Ishikawa (cell line): ENCODE measurements around the gene PTN.

Source experiments
- CEBPB ChIP-seq: IDR thresholded peaks from 2 replicates; pipeline ENCODE4 v1.6.1; 2012
- CREB1 ChIP-seq: IDR thresholded peaks from 2 replicates; pipeline ENCODE4 v1.6.1; 2012; ENCODE audit warnings: low read depth
- EGR1 ChIP-seq: IDR thresholded peaks from 2 replicates; pipeline ENCODE4 v1.6.1; 2012
- EP300 ChIP-seq: IDR thresholded peaks from 2 replicates; pipeline ENCODE4 v1.6.1; 2012; ENCODE audit warnings: borderline replicate concordance
- FOXM1 ChIP-seq: IDR thresholded peaks from 2 replicates; pipeline ENCODE4 v1.6.1; 2012; ENCODE audit warnings: low read depth, borderline replicate concordance
- MAX ChIP-seq: IDR thresholded peaks from 2 replicates; pipeline ENCODE4 v1.6.1; 2012
- NFIC ChIP-seq: IDR thresholded peaks from 2 replicates; pipeline ENCODE4 v1.6.1; 2012
- RAD21 ChIP-seq: IDR thresholded peaks from 2 replicates; pipeline ENCODE4 v1.6.1; 2012; ENCODE audit warnings: low read depth
- REST ChIP-seq: IDR thresholded peaks from 2 replicates; pipeline ENCODE4 v1.6.1; 2012; ENCODE audit warnings: low read depth, mild to moderate bottlenecking
- TAF1 ChIP-seq: IDR thresholded peaks from 2 replicates; pipeline ENCODE4 v1.6.1; 2012; ENCODE audit warnings: low read depth, mild to moderate bottlenecking
- TCF12 ChIP-seq: IDR thresholded peaks from 2 replicates; pipeline ENCODE4 v1.6.1; 2012; ENCODE audit warnings: low read depth
- TEAD4 ChIP-seq: IDR thresholded peaks from 2 replicates; pipeline ENCODE4 v1.6.1; 2012
- USF1 ChIP-seq: IDR thresholded peaks from 2 replicates; pipeline ENCODE4 v1.6.1; 2012
- YY1 ChIP-seq: IDR thresholded peaks from 2 replicates; pipeline ENCODE4 v1.6.1; 2012; ENCODE audit warnings: low read depth
- ZBTB7A ChIP-seq: IDR thresholded peaks from 2 replicates; pipeline ENCODE4 v1.6.1; 2012; ENCODE audit warnings: low read depth

PTN gene

GRCh38 chr7:137360087-137360679 is 16.6 kb upstream of the PTN start:
- TF ChIP-seq EGR1 (no peak), USF1 (no peak), TEAD4 (no peak), ZBTB7A (no peak), EP300 (no peak), CREB1 (no peak), TAF1 (no peak), TCF12 (no peak), FOXM1 (no peak)

GRCh38 chr7:137354961-137355360 is 11.4 kb upstream of the PTN start:
- no peak for TF ChIP-seq CREB1
- TF ChIP-seq EP300, result no peak
- TF ChIP-seq ZBTB7A, result no peak
- TF ChIP-seq REST, result no peak
- TF ChIP-seq TCF12, result no peak
- no peak for TF ChIP-seq MAX

GRCh38 chr7:137354396-137354795 is 10.9 kb upstream of the PTN start:
- no peak for TF ChIP-seq TCF12

GRCh38 chr7:137351941-137352340 is 8.4 kb upstream of the PTN start:
- TF ChIP-seq EP300, result no peak
- TF ChIP-seq FOXM1, result no peak
- TF ChIP-seq NFIC, result no peak
- TF ChIP-seq CEBPB, result no peak
- TF ChIP-seq TAF1, result no peak
- TF ChIP-seq RAD21, result no peak
- TF ChIP-seq TCF12, result no peak
- TF ChIP-seq TEAD4, result no peak
- TF ChIP-seq USF1, result no peak
- no peak for TF ChIP-seq MAX
- no peak for TF ChIP-seq YY1

- no peak for TF ChIP-seq ZBTB7A
- no peak for TF ChIP-seq EGR1
- no peak for TF ChIP-seq TCF12
- TF ChIP-seq FOXM1, result no peak
- no peak for TF ChIP-seq CREB1
- TF ChIP-seq NFIC, result no peak
- no peak for TF ChIP-seq TEAD4
- TF ChIP-seq USF1, result no peak
- TF ChIP-seq RAD21, result no peak
- no peak for TF ChIP-seq MAX
- no peak for TF ChIP-seq CEBPB
- no peak for TF ChIP-seq YY1
- no peak for TF ChIP-seq EP300
- no peak for TF ChIP-seq TAF1
- no peak for TF ChIP-seq REST
Measured at GRCh38 chr7:137345799-137346449, 2.4 kb upstream of the PTN start.

- TF ChIP-seq CEBPB (no peak), MAX (no peak), EP300 (no peak)
Measured at GRCh38 chr7:137342828-137343261, 688 bp downstream of the PTN start.
